K562 (cell line): Measurements from ENCODE around the gene DELE1. TPM values are rescaled to one million over a fixed set of nuclear protein-coding genes. Genes with fewer than 3 reads are reported as not detected.
A peak's percentile ranks its signal among the peaks of the same experiment; 100 is the strongest.

Experiments
- CBX2 ChIP-seq: fragments of 200-600 bp; sonication (generic); IDR thresholded peaks from one replicate; pipeline ENCODE4 v1.6.1; 2012; ENCODE audit warnings: mild to moderate bottlenecking, low read length, inconsistent platforms; ENCODE audit not compliant: insufficient read depth, poor library complexity, severe bottlenecking
- KDM5B ChIP-seq: fragments of 200-600 bp; sonication (generic); IDR thresholded peaks from 2 replicates; pipeline ENCODE4 v1.6.1; 2012; ENCODE audit warnings: low read depth, mild to moderate bottlenecking, moderate library complexity, low read length, control low read depth, inconsistent platforms; ENCODE audit not compliant: insufficient replicate concordance
- L3MBTL2 ChIP-seq: fragments of 450-650 bp; IDR thresholded peaks from 2 replicates; pipeline ENCODE4 v1.6.1; 2016; ENCODE audit warnings: mild to moderate bottlenecking, moderate library complexity
- PTTG1 ChIP-seq: fragments of 450-650 bp; IDR thresholded peaks from 2 replicates; pipeline ENCODE4 v1.6.1; 2016; ENCODE audit warnings: low read depth, mild to moderate bottlenecking, missing genetic modification characterization, missing compliant biosample characterization
- RBM14 ChIP-seq: fragments of 200-400 bp; formaldehyde crosslinking; IDR thresholded peaks from 2 replicates; pipeline ENCODE4 v1.6.1; 2018; ENCODE audit warnings: low read depth, mild to moderate bottlenecking, low read length, moderate library complexity, borderline replicate concordance; ENCODE audit not compliant: insufficient read depth
- SMAD1 ChIP-seq: fragments of 150-350 bp; IDR thresholded peaks from 2 replicates; pipeline ENCODE4 v1.6.1; 2014; ENCODE audit warnings: low read length, low read depth; ENCODE audit not compliant: partially characterized antibody
- SP2 ChIP-seq: IDR thresholded peaks from 2 replicates; pipeline ENCODE4 v1.6.1; 2011; ENCODE audit warnings: mild to moderate bottlenecking, low read depth, low read length, moderate library complexity; ENCODE audit not compliant: poor library complexity, severe bottlenecking; ENCODE audit errors: extremely low read depth
- polyA plus RNA-seq, 8 experiments: library from polyadenylated mRNA; depleted of rRNA in 4 of 8; stranded (reverse) in 5 of 8; unstranded in 3 of 8; fragments of >200 nt; fragmentation: Nextera tagmentation in 2 of 8; fragmentation: Illumina TruSeq in 1 of 8; extraction: Ambion mirVana in 2 of 8; extraction: Trizol in 1 of 8; gene quantifications; 2 replicates each; pipeline versions ENCODE4 v1.2.1 to v1.2.3, GENCODE V29; 2011 to 2014; ENCODE audit warnings: inconsistent platforms in 1 of 8, missing spikeins in 1 of 8
- total RNA-seq, 7 experiments: library from RNA; depleted of rRNA in 6 of 7; stranded (reverse); fragments of >200 nt in 6 of 7; fragmentation: Illumina TruSeq in 2 of 7; extraction: Trizol in 2 of 7; gene quantifications; 2 replicates each; pipeline versions ENCODE4 v1.2.1 to v1.2.3, GENCODE V29; 2011 to 2021; ENCODE audit warnings: low replicate concordance in 1 of 7
- TF ChIP-seq, protein P1 (sequence below), 2 experiments: fragments of 450-650 bp in 1 of 2; sonication (generic) in 1 of 2; formaldehyde crosslinking in 1 of 2; IDR thresholded peaks in 1 of 2; conservative IDR thresholded peaks in 1 of 2; 2 replicates each; pipeline versions ENCODE4 v1.6.1 to v1.8.1; 2016 to 2023; ENCODE audit warnings: mild to moderate bottlenecking in 2 of 2, moderate library complexity in 2 of 2, inconsistent platforms in 1 of 2, missing genetic modification reagents in 1 of 2
- TF ChIP-seq, protein P2 (sequence below): fragments of 450-650 bp; IDR thresholded peaks from 2 replicates; pipeline ENCODE4 v1.6.1; 2016; ENCODE audit warnings: mild to moderate bottlenecking, moderate library complexity
- TF ChIP-seq, protein P3 (sequence below), 2 experiments: fragments of 250-450 bp in 1 of 2; fragments of 450-650 bp in 1 of 2; sonication (Bioruptor Pico) in 1 of 2; IDR thresholded peaks; 2 replicates each; pipeline versions ENCODE4 v1.6.1 to v1.8.0; 2016 to 2021; ENCODE audit warnings: mild to moderate bottlenecking in 2 of 2, moderate library complexity in 2 of 2, missing compliant biosample characterization in 1 of 2, missing genetic modification characterization in 1 of 2
- TF ChIP-seq, protein P4 (sequence below): fragments of 450-650 bp; formaldehyde crosslinking; IDR thresholded peaks from 2 replicates; pipeline ENCODE4 v1.4.0; 2020; ENCODE audit warnings: mild to moderate bottlenecking, mixed read lengths

The DELE1 gene
- total and polyA plus RNA-seq, 9 of the 15 experiments (the other 6 are each of a cell fraction or from before 2014, with no cell fraction given) = 16.6 to 74.4 (median 49.8) TPM

DNA sequence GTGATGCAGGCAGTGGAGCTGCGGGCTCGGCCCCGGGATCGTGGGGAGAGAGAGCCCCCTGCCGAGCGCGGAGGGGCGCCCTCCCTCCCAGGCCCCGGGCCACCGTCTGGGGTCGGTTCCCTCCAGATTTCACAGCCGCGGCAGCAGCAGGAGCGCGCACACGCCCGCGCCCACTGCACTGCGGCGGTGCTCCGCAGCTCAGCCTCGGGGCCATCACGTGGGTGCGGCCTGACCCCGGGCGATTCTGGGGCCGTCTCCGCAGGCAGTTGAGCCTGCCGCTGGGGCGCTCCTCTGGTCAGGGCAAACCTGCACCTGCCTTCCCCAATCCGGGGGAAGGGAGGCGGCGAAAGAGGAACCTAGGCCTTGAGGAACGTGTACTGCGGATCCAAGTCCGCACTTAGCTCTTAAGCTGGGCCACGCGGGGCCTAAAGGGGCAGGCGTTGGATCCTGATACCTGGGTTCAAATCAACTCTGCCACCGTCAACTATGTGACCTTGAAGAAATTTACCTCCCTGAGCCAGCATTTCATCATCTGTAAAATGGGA lies 9.4 kb upstream of the DELE1 start (continued):
- TF ChIP-seq CBX2 = no peak
- no peak for TF ChIP-seq PTTG1 (tag)
- TF ChIP-seq KDM5B = no peak
- TF ChIP-seq, protein P1, sequence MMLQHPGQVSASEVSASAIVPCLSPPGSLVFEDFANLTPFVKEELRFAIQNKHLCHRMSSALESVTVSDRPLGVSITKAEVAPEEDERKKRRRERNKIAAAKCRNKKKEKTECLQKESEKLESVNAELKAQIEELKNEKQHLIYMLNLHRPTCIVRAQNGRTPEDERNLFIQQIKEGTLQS (IDR thresholded peaks at IDR 0.05) = no peak
- TF ChIP-seq, protein P1 (CRISPR knock-in tag; conservative IDR thresholded peaks at IDR 0.05) = no peak
- TF ChIP-seq, protein P2, sequence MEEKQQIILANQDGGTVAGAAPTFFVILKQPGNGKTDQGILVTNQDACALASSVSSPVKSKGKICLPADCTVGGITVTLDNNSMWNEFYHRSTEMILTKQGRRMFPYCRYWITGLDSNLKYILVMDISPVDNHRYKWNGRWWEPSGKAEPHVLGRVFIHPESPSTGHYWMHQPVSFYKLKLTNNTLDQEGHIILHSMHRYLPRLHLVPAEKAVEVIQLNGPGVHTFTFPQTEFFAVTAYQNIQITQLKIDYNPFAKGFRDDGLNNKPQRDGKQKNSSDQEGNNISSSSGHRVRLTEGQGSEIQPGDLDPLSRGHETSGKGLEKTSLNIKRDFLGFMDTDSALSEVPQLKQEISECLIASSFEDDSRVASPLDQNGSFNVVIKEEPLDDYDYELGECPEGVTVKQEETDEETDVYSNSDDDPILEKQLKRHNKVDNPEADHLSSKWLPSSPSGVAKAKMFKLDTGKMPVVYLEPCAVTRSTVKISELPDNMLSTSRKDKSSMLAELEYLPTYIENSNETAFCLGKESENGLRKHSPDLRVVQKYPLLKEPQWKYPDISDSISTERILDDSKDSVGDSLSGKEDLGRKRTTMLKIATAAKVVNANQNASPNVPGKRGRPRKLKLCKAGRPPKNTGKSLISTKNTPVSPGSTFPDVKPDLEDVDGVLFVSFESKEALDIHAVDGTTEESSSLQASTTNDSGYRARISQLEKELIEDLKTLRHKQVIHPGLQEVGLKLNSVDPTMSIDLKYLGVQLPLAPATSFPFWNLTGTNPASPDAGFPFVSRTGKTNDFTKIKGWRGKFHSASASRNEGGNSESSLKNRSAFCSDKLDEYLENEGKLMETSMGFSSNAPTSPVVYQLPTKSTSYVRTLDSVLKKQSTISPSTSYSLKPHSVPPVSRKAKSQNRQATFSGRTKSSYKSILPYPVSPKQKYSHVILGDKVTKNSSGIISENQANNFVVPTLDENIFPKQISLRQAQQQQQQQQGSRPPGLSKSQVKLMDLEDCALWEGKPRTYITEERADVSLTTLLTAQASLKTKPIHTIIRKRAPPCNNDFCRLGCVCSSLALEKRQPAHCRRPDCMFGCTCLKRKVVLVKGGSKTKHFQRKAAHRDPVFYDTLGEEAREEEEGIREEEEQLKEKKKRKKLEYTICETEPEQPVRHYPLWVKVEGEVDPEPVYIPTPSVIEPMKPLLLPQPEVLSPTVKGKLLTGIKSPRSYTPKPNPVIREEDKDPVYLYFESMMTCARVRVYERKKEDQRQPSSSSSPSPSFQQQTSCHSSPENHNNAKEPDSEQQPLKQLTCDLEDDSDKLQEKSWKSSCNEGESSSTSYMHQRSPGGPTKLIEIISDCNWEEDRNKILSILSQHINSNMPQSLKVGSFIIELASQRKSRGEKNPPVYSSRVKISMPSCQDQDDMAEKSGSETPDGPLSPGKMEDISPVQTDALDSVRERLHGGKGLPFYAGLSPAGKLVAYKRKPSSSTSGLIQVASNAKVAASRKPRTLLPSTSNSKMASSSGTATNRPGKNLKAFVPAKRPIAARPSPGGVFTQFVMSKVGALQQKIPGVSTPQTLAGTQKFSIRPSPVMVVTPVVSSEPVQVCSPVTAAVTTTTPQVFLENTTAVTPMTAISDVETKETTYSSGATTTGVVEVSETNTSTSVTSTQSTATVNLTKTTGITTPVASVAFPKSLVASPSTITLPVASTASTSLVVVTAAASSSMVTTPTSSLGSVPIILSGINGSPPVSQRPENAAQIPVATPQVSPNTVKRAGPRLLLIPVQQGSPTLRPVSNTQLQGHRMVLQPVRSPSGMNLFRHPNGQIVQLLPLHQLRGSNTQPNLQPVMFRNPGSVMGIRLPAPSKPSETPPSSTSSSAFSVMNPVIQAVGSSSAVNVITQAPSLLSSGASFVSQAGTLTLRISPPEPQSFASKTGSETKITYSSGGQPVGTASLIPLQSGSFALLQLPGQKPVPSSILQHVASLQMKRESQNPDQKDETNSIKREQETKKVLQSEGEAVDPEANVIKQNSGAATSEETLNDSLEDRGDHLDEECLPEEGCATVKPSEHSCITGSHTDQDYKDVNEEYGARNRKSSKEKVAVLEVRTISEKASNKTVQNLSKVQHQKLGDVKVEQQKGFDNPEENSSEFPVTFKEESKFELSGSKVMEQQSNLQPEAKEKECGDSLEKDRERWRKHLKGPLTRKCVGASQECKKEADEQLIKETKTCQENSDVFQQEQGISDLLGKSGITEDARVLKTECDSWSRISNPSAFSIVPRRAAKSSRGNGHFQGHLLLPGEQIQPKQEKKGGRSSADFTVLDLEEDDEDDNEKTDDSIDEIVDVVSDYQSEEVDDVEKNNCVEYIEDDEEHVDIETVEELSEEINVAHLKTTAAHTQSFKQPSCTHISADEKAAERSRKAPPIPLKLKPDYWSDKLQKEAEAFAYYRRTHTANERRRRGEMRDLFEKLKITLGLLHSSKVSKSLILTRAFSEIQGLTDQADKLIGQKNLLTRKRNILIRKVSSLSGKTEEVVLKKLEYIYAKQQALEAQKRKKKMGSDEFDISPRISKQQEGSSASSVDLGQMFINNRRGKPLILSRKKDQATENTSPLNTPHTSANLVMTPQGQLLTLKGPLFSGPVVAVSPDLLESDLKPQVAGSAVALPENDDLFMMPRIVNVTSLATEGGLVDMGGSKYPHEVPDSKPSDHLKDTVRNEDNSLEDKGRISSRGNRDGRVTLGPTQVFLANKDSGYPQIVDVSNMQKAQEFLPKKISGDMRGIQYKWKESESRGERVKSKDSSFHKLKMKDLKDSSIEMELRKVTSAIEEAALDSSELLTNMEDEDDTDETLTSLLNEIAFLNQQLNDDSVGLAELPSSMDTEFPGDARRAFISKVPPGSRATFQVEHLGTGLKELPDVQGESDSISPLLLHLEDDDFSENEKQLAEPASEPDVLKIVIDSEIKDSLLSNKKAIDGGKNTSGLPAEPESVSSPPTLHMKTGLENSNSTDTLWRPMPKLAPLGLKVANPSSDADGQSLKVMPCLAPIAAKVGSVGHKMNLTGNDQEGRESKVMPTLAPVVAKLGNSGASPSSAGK = peak; percentile 90
- TF ChIP-seq, protein P3, sequence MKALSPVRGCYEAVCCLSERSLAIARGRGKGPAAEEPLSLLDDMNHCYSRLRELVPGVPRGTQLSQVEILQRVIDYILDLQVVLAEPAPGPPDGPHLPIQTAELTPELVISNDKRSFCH (CRISPR knock-in tag; IDR thresholded peaks at IDR 0.05) = no peak
- TF ChIP-seq, protein P3 (tag; IDR thresholded peaks at IDR 0.05) = no peak
- TF ChIP-seq L3MBTL2 = peak; percentile 94
- TF ChIP-seq SP2 = no peak
- TF ChIP-seq SMAD1 = no peak
- TF ChIP-seq, protein P4, sequence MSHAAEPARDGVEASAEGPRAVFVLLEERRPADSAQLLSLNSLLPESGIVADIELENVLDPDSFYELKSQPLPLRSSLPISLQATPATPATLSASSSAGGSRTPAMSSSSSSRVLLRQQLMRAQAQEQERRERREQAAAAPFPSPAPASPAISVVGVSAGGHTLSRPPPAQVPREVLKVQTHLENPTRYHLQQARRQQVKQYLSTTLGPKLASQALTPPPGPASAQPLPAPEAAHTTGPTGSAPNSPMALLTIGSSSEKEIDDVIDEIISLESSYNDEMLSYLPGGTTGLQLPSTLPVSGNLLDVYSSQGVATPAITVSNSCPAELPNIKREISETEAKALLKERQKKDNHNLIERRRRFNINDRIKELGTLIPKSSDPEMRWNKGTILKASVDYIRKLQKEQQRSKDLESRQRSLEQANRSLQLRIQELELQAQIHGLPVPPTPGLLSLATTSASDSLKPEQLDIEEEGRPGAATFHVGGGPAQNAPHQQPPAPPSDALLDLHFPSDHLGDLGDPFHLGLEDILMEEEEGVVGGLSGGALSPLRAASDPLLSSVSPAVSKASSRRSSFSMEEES (CRISPR knock-in tag) = peak; percentile 12; the same call in 1 of the 2 replicates
- TF ChIP-seq RBM14 = no peak
